Measurements from ENCODE around the gene SLC38A2.

DNA sequence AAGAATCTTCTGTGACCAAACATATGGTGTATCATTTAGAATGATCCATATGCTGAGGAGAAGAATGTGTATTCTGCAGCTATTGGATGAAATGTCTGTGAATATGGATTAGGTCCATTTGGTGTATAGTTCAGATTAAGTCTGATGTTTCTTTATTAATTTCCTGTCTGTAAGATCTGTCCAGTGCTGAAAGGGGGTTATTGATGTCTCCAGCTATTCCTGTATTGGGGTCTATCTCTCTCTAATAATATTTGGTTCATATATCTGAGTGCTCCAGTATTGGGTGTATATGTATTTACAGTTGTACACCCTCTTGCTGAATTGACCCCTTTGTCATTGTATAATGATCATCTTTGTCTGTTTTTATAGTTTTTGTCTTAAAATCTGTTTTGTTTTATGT, 33.5 kb downstream of the SLC38A2 start:
- TF ChIP-seq, protein P1, sequence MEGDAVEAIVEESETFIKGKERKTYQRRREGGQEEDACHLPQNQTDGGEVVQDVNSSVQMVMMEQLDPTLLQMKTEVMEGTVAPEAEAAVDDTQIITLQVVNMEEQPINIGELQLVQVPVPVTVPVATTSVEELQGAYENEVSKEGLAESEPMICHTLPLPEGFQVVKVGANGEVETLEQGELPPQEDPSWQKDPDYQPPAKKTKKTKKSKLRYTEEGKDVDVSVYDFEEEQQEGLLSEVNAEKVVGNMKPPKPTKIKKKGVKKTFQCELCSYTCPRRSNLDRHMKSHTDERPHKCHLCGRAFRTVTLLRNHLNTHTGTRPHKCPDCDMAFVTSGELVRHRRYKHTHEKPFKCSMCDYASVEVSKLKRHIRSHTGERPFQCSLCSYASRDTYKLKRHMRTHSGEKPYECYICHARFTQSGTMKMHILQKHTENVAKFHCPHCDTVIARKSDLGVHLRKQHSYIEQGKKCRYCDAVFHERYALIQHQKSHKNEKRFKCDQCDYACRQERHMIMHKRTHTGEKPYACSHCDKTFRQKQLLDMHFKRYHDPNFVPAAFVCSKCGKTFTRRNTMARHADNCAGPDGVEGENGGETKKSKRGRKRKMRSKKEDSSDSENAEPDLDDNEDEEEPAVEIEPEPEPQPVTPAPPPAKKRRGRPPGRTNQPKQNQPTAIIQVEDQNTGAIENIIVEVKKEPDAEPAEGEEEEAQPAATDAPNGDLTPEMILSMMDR (conservative IDR thresholded peaks at IDR 0.05; ENCODE audit: low read length): no peak
- TF ChIP-seq EZH2phosphoT487 (IDR thresholded peaks at IDR 0.05; ENCODE audit: borderline replicate concordance): no peak
